ENCODE results near the gene ARHGAP23. TPM values are rescaled to one million over a fixed set of nuclear protein-coding genes. Genes with fewer than 3 reads are reported as not detected.

The ARHGAP23 gene
- total and polyA plus RNA-seq, 7 donors, result 0.69 to 42.1 (median 11.2) TPM

DNA sequence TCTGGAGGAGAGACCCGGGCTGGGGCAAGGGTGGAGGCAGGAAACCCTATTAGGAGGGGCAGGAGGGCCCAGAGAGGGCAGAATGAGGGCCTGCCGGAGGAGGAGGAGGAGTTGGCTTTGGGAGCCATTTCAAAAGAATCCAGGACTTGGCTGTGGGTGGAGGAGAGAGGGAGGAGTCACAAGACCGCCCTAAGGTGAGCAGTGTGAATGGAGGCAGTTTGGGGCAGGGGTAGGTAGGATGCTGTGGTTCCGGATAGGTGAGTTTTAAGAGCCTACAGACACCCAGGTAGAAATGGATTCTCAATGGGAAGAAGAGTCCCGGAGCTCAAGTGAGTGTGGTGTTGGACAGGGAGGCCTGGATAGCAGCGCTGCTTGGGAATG lies 80.3 kb downstream of the ARHGAP23 start:
- WGBS, 2 donors, result 89 to 92% methylated on average over 6 of the region's 6 CpGs
- no peak for TF ChIP-seq POLR2A (IDR thresholded peaks at IDR 0.05)
- no peak for TF ChIP-seq EP300 (IDR thresholded peaks at IDR 0.05)
- TF ChIP-seq POLR2AphosphoS5 (IDR thresholded peaks at IDR 0.05), result no peak
- TF ChIP-seq, protein P1, sequence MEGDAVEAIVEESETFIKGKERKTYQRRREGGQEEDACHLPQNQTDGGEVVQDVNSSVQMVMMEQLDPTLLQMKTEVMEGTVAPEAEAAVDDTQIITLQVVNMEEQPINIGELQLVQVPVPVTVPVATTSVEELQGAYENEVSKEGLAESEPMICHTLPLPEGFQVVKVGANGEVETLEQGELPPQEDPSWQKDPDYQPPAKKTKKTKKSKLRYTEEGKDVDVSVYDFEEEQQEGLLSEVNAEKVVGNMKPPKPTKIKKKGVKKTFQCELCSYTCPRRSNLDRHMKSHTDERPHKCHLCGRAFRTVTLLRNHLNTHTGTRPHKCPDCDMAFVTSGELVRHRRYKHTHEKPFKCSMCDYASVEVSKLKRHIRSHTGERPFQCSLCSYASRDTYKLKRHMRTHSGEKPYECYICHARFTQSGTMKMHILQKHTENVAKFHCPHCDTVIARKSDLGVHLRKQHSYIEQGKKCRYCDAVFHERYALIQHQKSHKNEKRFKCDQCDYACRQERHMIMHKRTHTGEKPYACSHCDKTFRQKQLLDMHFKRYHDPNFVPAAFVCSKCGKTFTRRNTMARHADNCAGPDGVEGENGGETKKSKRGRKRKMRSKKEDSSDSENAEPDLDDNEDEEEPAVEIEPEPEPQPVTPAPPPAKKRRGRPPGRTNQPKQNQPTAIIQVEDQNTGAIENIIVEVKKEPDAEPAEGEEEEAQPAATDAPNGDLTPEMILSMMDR (IDR thresholded peaks at IDR 0.05), result no peak
- no peak overlapping the region for H3K4me3 ChIP-seq
- H3K27ac ChIP-seq, result no peak overlapping the region
- H3K27me3 ChIP-seq, result no peaks in the 10 kb centered on the region
- peaks cover 21 to 36% (median 29%) of the 10 kb centered on the region in 4 donors for H3K36me3 ChIP-seq
- DNase-seq, result no peak
- H3K9me3 ChIP-seq, result no peaks in the 10 kb centered on the region
- intact Hi-C loops (cut with DNase I), result no loop called here
- peaks cover 0 to 38% (median 27%) of the 10 kb centered on the region in 4 donors for H3K4me1 ChIP-seq

DNA sequence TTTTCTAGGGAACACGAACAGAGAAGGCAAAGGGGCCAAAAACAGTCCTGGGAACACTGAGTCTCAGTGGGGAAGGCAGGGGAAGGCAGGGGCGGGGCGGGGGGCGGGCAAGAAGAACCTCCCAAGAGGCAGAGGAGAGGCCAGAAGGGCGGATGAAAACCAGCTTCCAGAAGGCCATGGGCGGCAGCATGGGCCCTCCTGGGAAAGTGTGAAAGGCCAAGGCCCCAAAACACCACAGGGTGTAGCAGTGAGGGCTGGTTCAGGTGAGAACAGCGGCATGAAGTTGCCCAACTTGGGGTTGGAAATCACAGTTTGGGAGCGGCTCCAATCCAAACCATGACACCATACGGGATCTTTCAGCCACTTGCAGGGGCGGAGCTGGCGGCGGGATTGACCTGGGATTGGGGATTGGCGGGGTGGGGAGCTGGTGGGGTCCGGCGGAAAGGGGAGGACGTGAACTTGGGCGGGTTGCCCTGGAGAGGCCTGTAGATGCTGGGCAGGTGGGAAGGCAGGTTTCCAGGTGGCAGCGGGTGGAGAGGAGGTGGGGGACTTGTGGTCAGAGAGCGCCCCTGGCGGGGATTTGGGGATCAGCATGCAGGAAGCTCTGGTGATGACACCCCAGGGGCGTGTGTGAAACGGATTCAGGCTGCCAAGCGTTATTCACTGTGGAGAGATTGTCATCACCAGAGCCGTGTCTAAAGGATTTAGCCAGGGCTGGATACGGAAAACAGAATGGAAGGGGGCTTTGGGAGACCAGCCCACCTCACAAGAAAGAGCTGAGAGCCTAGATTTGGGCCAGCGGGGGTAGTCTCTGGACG lies 80.9 kb downstream of the ARHGAP23 start:
- H3K27ac ChIP-seq, result peak overlapping the region in 1 of 4 donors; percentile 25
- peak overlapping the region in 3 of 4 donors; percentile 14 to 37 (median 23) for H3K4me3 ChIP-seq
- peaks cover 0 to 38% (median 27%) of the 10 kb centered on the region in 4 donors for H3K4me1 ChIP-seq
- 44 to 51% methylated on average over 27 of the region's 27 CpGs for WGBS, 2 donors
- peaks cover 19 to 30% (median 24%) of the 10 kb centered on the region in 4 donors for H3K36me3 ChIP-seq
- DNase-seq, result peak; percentile 90
- no peaks in the 10 kb centered on the region for H3K9me3 ChIP-seq
- intact Hi-C loops (cut with DNase I), result no loop called here
- TF ChIP-seq EP300 (IDR thresholded peaks at IDR 0.05) (no peak), POLR2AphosphoS5 (IDR thresholded peaks at IDR 0.05) (no peak), POLR2A (IDR thresholded peaks at IDR 0.05) (no peak)
- TF ChIP-seq, protein P1 (IDR thresholded peaks at IDR 0.05), result peak; percentile 27 to 70 (median 63)
- no peaks in the 10 kb centered on the region for H3K27me3 ChIP-seq

DNA sequence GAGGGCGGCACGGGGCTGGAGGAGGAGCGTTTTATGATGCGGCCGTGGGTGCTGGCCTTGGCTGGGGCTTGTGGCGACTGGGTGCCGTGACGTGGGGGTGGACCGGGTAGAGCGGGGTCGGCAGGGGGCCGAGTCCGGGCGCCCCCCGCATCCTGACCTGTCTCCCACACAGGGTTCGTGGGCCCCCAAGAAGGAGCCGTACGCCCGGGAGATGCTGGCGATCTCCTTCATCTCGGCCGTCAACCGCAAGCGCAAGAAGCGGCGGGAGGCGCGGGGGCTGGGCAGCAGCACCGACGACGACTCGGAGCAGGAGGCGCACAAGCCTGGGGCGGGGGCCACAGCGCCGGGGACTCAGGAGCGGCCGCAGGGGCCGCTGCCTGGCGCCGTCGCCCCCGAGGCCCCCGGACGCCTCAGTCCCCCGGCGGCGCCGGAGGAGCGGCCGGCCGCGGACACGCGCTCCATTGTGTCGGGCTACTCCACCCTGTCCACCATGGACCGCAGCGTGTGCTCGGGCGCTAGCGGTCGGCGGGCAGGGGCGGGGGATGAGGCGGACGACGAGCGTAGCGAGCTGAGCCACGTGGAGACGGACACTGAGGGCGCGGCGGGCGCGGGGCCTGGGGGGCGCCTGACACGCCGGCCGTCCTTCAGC lies 81.6 kb downstream of the ARHGAP23 start:
- no peak for DNase-seq
- Histone ChIP-seq H3K4me3 (peak overlapping the region in 3 of 4 donors; percentile 14 to 37 (median 23)), H3K27ac (peak overlapping the region in 2 of 4 donors; percentile 11 to 25), H3K9me3 (no peaks in the 10 kb centered on the region), H3K36me3 (peaks cover 13 to 24% (median 19%) of the 10 kb centered on the region in 4 donors), H3K27me3 (no peaks in the 10 kb centered on the region), H3K4me1 (peaks cover 0 to 38% (median 27%) of the 10 kb centered on the region in 4 donors)
- intact Hi-C loops (cut with DNase I), result loop anchor here (5.0 kb wide), 1 partner anchor 157 kb away; no protein-coding TSS in a partner anchor
- WGBS, 2 donors, result 4 to 10% methylated on average over 80 of the region's 80 CpGs
- TF ChIP-seq, protein P1 (IDR thresholded peaks at IDR 0.05), result no peak
- no peak for TF ChIP-seq POLR2AphosphoS5 (IDR thresholded peaks at IDR 0.05)
- TF ChIP-seq POLR2A (IDR thresholded peaks at IDR 0.05), result no peak
- TF ChIP-seq EP300 (IDR thresholded peaks at IDR 0.05), result no peak

DNA sequence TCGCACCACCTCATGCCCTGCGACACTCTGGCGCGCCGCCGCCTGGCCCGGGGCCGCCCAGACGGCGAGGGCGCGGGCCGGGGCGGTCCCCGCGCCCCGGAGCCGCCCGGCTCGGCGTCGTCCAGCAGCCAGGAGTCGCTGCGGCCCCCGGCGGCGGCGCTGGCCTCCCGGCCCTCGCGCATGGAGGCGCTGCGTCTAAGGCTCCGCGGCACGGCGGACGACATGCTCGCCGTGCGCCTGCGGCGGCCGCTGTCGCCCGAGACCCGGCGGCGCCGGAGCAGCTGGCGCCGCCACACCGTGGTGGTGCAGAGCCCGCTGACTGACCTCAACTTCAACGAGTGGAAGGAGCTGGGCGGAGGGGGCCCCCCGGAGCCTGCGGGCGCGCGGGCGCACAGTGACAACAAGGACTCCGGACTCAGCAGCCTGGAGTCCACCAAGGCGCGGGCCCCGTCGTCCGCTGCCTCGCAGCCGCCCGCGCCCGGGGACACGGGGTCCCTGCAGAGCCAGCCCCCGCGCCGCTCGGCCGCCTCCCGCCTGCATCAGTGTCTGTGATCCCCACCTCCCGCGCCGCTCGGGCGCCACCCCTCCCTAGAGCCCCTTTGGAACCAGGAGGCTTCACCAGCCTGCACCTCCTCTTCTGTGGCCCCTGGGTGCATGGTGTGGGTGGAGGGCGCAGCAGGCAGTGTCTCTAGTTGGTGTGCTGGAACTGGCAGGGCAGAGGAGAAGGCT lies 82.3 kb downstream of the ARHGAP23 start:
- WGBS, 2 donors, result 6 to 17% methylated on average over 86 of the region's 86 CpGs
- Histone ChIP-seq H3K36me3 (peaks cover 10 to 23% (median 18%) of the 10 kb centered on the region in 4 donors), H3K4me3 (peak overlapping the region in 2 of 4 donors; percentile 24 to 37), H3K27ac (no peak overlapping the region), H3K4me1 (peaks cover 0 to 38% (median 27%) of the 10 kb centered on the region in 4 donors), H3K27me3 (no peaks in the 10 kb centered on the region), H3K9me3 (no peaks in the 10 kb centered on the region)
- DNase-seq, result no peak
- intact Hi-C loops (cut with DNase I), result loop anchor here (5.0 kb wide), 1 partner anchor 157 kb away; no protein-coding TSS in a partner anchor
- TF ChIP-seq, protein P1 (IDR thresholded peaks at IDR 0.05), result no peak
- TF ChIP-seq EP300 (IDR thresholded peaks at IDR 0.05) (no peak), POLR2A (IDR thresholded peaks at IDR 0.05) (no peak), POLR2AphosphoS5 (IDR thresholded peaks at IDR 0.05) (peak in 2 of 4 donors; percentile 10 to 24)
